MM.1S (cell line): ENCODE data around the gene FBXL13.

Experiments used
- DNase-seq: peaks from one replicate; pipeline ENCODE4 v3.0.0-alpha.2; 2015
- H2AFZ ChIP-seq: fragments of 300-600 bp; sonication (generic); 2 replicates; pipeline ENCODE4 v1.6.0; 2016; ENCODE audit warnings: antibody characterized with exemption, low read length
- H3F3A ChIP-seq: fragments of 300-600 bp; sonication (generic); 2 replicates; pipeline ENCODE4 v1.6.1; 2016; ENCODE audit warnings: mild to moderate bottlenecking, antibody characterized with exemption, low read length, moderate library complexity, mixed read lengths; ENCODE audit not compliant: insufficient read depth
- H3K27ac ChIP-seq: fragments of 300-600 bp; sonication (generic); 2 replicates; pipeline ENCODE4 v1.5.1; 2016; ENCODE audit warnings: mild to moderate bottlenecking, low read length
- H3K27me3 ChIP-seq: fragments of 300-600 bp; sonication (generic); replicated peaks from 2 replicates; pipeline ENCODE4 v1.6.0; 2016; ENCODE audit warnings: low read length; ENCODE audit not compliant: insufficient read depth
- H3K36me3 ChIP-seq: fragments of 300-600 bp; sonication (generic); replicated peaks from 2 replicates; pipeline ENCODE4 v1.6.1; 2016; ENCODE audit warnings: mild to moderate bottlenecking, low read length, mixed read lengths; ENCODE audit not compliant: insufficient read depth
- H3K4me1 ChIP-seq: fragments of 300-600 bp; sonication (generic); 2 replicates; pipeline ENCODE4 v1.6.1; 2016; ENCODE audit warnings: low read length, mixed read lengths
- H3K4me2 ChIP-seq: fragments of 300-600 bp; sonication (generic); 2 replicates; pipeline ENCODE4 v1.6.0; 2016; ENCODE audit warnings: low read depth, low read length
- H3K4me3 ChIP-seq: fragments of 300-600 bp; sonication (generic); 2 replicates; pipeline ENCODE4 v1.5.1; 2016; ENCODE audit warnings: low read length, mixed read lengths
- H3K79me2 ChIP-seq: fragments of 300-600 bp; sonication (generic); 2 replicates; pipeline ENCODE4 v1.6.1; 2016; ENCODE audit warnings: mixed run types, low read length, mixed read lengths
- H3K9ac ChIP-seq: fragments of 300-600 bp; sonication (generic); 2 replicates; pipeline ENCODE4 v1.6.1; 2016; ENCODE audit warnings: low read length, mixed read lengths
- H3K9me2 ChIP-seq: fragments of 300-600 bp; sonication (generic); replicated peaks from 2 replicates; pipeline ENCODE4 v1.6.1; 2016; ENCODE audit warnings: mild to moderate bottlenecking, low read length, mixed read lengths; ENCODE audit not compliant: insufficient read depth
- H3K9me3 ChIP-seq: fragments of 300-600 bp; sonication (generic); replicated peaks from 2 replicates; pipeline ENCODE4 v1.6.1; 2016; ENCODE audit warnings: mild to moderate bottlenecking, low read length, mixed read lengths; ENCODE audit not compliant: insufficient read depth
- H4K20me1 ChIP-seq: fragments of 300-600 bp; sonication (generic); 2 replicates; pipeline ENCODE4 v1.6.1; 2016; ENCODE audit warnings: mild to moderate bottlenecking, low read length, moderate library complexity, mixed read lengths; ENCODE audit not compliant: insufficient read depth
- CTCF ChIP-seq: fragments of 300-600 bp; sonication (generic); IDR thresholded peaks from 2 replicates; pipeline ENCODE4 v1.5.1; 2016; ENCODE audit warnings: antibody characterized with exemption, low read length, mixed read lengths
- EZH2 ChIP-seq: fragments of 300-600 bp; sonication (generic); optimal IDR thresholded peaks from 2 replicates; pipeline ENCODE3; 2017; ENCODE audit warnings: low read depth, mild to moderate bottlenecking, antibody characterized with exemption, low read length, mixed read lengths
- EZH2phosphoT487 ChIP-seq: fragments of 300-600 bp; sonication (generic); IDR thresholded peaks from 2 replicates; pipeline ENCODE4 v1.6.1; 2018; ENCODE audit warnings: antibody characterized with exemption, low read length

FBXL13 gene

GRCh38 chr7:102953406-102953805 is 121.2 kb downstream of the FBXL13 start:
- Histone ChIP-seq H3K4me1 (no peaks in the 10 kb centered on the region), H3K27me3 (no peaks in the 10 kb centered on the region), H3K79me2 (no peaks in the 10 kb centered on the region), H3K9ac (no peak overlapping the region), H3K27ac (no peak overlapping the region), H3F3A (no peaks in the 10 kb centered on the region), H2AFZ (no peak overlapping the region), H3K9me2 (no peaks in the 10 kb centered on the region), H4K20me1 (no peaks in the 10 kb centered on the region), H3K4me2 (no peak overlapping the region), H3K36me3 (no peaks in the 10 kb centered on the region), H3K4me3 (no peak overlapping the region), H3K9me3 (no peaks in the 10 kb centered on the region)
- no peak for TF ChIP-seq CTCF
- TF ChIP-seq EZH2phosphoT487, result no peak
- TF ChIP-seq EZH2, result no peak
- no peak for DNase-seq

- no peaks in the 10 kb centered on the region for H4K20me1 ChIP-seq
- no peak for DNase-seq
- no peaks in the 10 kb centered on the region for H3F3A ChIP-seq
- H3K9me2 ChIP-seq, result no peaks in the 10 kb centered on the region
- no peak overlapping the region for H3K27ac ChIP-seq
- no peak for TF ChIP-seq CTCF
- TF ChIP-seq EZH2, result no peak
- no peak for TF ChIP-seq EZH2phosphoT487
- no peaks in the 10 kb centered on the region for H3K4me1 ChIP-seq
- no peak overlapping the region for H3K4me3 ChIP-seq
- no peaks in the 10 kb centered on the region for H3K79me2 ChIP-seq
- H2AFZ ChIP-seq, result no peak overlapping the region
- H3K36me3 ChIP-seq, result no peaks in the 10 kb centered on the region
- no peak overlapping the region for H3K4me2 ChIP-seq
- H3K9me3 ChIP-seq, result no peaks in the 10 kb centered on the region
- H3K9ac ChIP-seq, result no peak overlapping the region
- no peaks in the 10 kb centered on the region for H3K27me3 ChIP-seq
These were observed 122.8 kb downstream of the FBXL13 start for GRCh38 chr7:102951839-102952238.

- Histone ChIP-seq H3K4me3 (no peak overlapping the region), H3K36me3 (no peaks in the 10 kb centered on the region), H3K27me3 (no peaks in the 10 kb centered on the region), H3K9ac (no peak overlapping the region), H3K4me1 (no peaks in the 10 kb centered on the region), H2AFZ (no peak overlapping the region), H3K27ac (no peak overlapping the region), H3K79me2 (no peaks in the 10 kb centered on the region), H3K4me2 (no peak overlapping the region), H4K20me1 (no peaks in the 10 kb centered on the region), H3F3A (no peaks in the 10 kb centered on the region), H3K9me3 (no peaks in the 10 kb centered on the region), H3K9me2 (no peaks in the 10 kb centered on the region)
- TF ChIP-seq EZH2phosphoT487, result no peak
- TF ChIP-seq CTCF, result no peak
- no peak for TF ChIP-seq EZH2
- no peak for DNase-seq
These were observed 130.4 kb downstream of the FBXL13 start for GRCh38 chr7:102944241-102944640.
